Fibroblast of mammary gland (primary cell): ENCODE results near the gene RNF41.

ENCODE experiments used
- DNase-seq: peaks from one replicate; pipeline ENCODE4 v3.0.0-alpha.2; 2010; ENCODE audit warnings: low read depth
- H3K4me3 ChIP-seq: 2 replicates; pipeline ENCODE4 v1.5.1; 2011; ENCODE audit warnings: low read depth, mild to moderate bottlenecking, low read length, moderate library complexity; ENCODE audit not compliant: control insufficient read depth
- TF ChIP-seq, protein P1 (sequence below): conservative IDR thresholded peaks from 2 replicates; pipeline ENCODE4 v1.5.1; 2011; ENCODE audit warnings: low read depth, low read length, inconsistent platforms; ENCODE audit not compliant: control insufficient read depth, insufficient read depth

RNF41 gene

DNA sequence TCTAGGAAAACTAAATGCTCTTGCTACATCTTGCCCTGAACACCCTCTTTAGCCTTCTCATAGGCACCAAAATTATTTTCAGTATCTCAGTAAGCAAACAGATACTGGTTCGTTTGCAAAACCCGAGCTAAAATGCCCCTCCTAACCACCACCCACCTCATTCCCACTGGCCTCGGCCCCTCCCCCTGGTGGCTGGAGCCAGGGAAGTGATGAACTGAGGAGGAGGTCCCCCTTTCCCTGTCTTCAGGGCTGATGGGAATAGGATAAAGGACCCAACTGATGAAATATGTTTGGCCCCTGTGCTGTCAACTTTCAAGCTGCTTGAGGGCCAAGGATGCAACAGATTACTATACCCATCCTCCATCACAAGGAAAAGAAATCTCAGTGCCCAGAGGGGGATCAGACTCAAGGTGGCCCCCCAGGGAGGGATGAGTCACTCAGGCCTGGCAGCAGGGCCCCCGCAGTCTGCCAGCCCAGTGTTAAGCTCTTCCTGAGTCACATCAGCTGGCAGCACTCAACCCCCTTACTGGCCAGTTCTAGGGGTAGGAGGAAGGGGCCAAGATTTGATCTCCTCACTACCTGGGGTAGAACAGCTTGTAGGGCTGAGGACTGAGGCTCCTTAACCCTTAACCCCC, 34.7 kb upstream of the RNF41 start:
- TF ChIP-seq, protein P1, sequence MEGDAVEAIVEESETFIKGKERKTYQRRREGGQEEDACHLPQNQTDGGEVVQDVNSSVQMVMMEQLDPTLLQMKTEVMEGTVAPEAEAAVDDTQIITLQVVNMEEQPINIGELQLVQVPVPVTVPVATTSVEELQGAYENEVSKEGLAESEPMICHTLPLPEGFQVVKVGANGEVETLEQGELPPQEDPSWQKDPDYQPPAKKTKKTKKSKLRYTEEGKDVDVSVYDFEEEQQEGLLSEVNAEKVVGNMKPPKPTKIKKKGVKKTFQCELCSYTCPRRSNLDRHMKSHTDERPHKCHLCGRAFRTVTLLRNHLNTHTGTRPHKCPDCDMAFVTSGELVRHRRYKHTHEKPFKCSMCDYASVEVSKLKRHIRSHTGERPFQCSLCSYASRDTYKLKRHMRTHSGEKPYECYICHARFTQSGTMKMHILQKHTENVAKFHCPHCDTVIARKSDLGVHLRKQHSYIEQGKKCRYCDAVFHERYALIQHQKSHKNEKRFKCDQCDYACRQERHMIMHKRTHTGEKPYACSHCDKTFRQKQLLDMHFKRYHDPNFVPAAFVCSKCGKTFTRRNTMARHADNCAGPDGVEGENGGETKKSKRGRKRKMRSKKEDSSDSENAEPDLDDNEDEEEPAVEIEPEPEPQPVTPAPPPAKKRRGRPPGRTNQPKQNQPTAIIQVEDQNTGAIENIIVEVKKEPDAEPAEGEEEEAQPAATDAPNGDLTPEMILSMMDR: peak; percentile 9
- H3K4me3 ChIP-seq: peak overlapping the region; percentile 84
- peak; percentile 67 for DNase-seq

DNA sequence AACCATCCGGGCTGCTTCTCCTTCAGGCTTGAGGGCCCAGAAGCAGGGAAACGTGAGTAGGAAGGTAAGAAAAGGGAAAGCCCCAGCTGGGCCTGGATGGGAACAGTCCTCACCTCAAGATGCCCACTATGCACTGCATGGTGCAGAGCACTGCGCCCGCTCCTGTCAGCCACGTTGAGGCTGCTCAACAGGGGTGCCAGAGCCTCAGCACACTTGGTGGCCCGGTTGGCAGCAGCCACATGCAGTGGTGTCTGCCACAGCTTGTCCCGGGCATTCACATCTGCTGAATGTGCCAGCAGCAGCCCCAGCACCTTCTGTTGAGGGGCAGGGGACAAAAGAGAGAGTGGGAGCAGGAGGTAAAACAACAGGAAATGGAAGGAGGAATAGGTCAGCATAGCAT, 33.9 kb upstream of the RNF41 start:
- TF ChIP-seq, protein P1: no peak
- DNase-seq: no peak
- no peak overlapping the region for H3K4me3 ChIP-seq

DNA sequence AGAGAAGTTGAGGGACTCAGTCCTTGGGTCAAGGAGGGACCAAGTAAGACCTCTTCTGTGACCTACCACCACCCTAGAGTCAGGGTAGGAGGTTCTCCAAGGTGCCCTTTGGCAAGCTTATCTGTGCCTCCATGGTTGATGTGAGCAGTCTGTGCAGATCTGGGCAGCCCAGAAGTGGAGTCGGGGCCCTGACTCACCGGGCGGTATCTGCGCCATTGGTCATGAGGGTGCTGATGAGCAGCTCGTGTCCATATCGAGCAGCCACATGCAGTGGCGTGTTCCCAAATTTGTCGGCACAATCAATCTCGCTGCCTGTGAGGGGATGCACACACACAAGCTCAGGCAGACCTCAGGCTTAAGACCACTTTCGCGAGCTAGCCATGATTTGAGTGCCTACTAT, 31.4 kb upstream of the RNF41 start:
- no peak for DNase-seq
- no peak overlapping the region for H3K4me3 ChIP-seq
- TF ChIP-seq, protein P1: no peak

DNA sequence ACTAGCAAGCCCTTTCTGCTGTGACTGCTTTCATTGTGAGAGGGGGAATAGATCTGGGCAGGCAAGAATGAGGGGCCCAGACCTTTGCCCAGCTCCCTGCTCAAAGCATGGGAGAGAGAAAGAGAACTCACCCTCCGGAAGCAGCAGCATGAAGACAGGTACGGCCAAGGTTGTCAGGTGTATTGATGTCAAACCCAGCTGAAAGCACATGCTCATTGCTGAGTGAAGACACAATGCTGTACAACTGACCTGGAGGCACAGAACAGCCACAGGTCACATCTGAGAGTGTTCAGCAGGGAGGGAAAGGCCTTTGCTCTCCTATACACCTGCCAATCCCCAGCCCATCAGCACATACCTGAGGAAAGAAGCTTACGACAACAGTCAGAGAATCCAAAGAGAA, 30.9 kb upstream of the RNF41 start:
- H3K4me3 ChIP-seq: no peak overlapping the region
- no peak for DNase-seq
- TF ChIP-seq, protein P1: no peak

DNA sequence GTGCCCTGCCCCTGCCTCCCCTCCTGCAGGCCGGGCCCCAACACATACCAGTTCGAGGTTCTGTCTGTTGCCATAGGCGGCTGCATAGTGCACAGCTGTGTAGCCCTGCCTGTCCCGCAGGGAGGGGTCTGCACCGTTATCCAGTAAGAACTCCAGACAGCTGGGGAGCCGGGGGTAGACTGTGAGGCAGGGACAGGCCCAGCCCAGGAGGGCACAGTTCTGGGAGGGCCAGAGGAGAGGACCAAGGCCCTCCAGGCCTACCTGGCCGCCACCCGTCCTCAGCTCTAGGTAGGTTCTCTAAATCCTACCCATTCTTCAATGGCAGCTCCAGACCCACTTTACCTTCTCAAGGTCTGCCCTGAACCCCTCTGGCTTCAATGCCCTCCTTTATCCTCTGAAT, 27.0 kb upstream of the RNF41 start:
- no peak overlapping the region for H3K4me3 ChIP-seq
- no peak for DNase-seq
- TF ChIP-seq, protein P1: no peak

DNA sequence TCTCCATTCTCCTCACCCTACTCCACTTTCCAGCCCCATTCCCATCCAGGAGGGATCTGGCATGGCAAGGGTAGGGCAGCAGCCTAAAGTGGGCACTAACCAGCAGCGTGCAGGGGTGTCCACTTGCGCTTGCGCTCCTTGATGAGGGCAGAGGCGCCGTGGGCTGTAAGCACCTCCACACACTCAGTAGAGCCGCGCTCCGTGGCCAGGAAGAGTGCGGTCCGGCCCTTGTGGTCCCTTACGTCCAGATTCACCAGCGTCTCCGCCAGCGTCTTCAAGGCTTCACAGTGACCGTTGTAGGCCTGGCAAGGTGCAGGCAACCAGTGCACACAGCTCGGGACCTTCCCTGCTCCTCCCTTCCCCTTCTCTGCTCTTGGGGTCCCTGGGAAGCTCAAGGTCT, 26.2 kb upstream of the RNF41 start:
- DNase-seq: no peak
- no peak overlapping the region for H3K4me3 ChIP-seq

More for the DNA sequence above, 26.2 kb upstream of the RNF41 start:
- TF ChIP-seq, protein P1: no peak
